Measurements from ENCODE around the gene COL6A3. TPM values are rescaled to one million over a fixed set of nuclear protein-coding genes. Genes with fewer than 3 reads are reported as not detected.
"Not testable (repeated sequence)": the region's sequence is repeated elsewhere in the genome, so short reads cannot be mapped to it uniquely, and the experiment has no call there.

COL6A3 gene
- total RNA-seq, 1 donor from 2014 or later, result 13.1 TPM

- no peak for DNase-seq (ENCODE audit: low spot score)
- intact Hi-C loops (cut with micrococcal nuclease), result no loop called here
- H3K27ac Mint-ChIP-seq, result no peak overlapping the region
- peaks cover 3% of the 10 kb centered on the region for H3K27me3 Mint-ChIP-seq (ENCODE audit: insufficient read depth)
- H3K9me3 Mint-ChIP-seq, result peaks cover 3% of the 10 kb centered on the region
- no peaks in the 10 kb centered on the region for H3K36me3 Mint-ChIP-seq (ENCODE audit: low read depth)
- H3K4me1 Mint-ChIP-seq (ENCODE audit: low read depth), result no peaks in the 10 kb centered on the region
- no peak overlapping the region for H3K4me3 Mint-ChIP-seq
These were observed 105.0 kb downstream of the COL6A3 start for GRCh38 chr2:237309011-237309410.

- Mint-ChIP-seq H3K27me3 (ENCODE audit: insufficient read depth) (peaks cover 3% of the 10 kb centered on the region), H3K4me3 (no peak overlapping the region), H3K27ac (no peak overlapping the region), H3K9me3 (peaks cover 8% of the 10 kb centered on the region), H3K36me3 (ENCODE audit: low read depth) (no peaks in the 10 kb centered on the region), H3K4me1 (ENCODE audit: low read depth) (no peaks in the 10 kb centered on the region)
- no peak for DNase-seq (ENCODE audit: low spot score)
- intact Hi-C loops (cut with micrococcal nuclease), result no loop called here
These were observed 106.5 kb downstream of the COL6A3 start for GRCh38 chr2:237307474-237307873.

- H3K27me3 Mint-ChIP-seq (ENCODE audit: insufficient read depth), result peaks cover 3% of the 10 kb centered on the region
- no peak for DNase-seq (ENCODE audit: low spot score)
- H3K27ac Mint-ChIP-seq, result no peak overlapping the region
- no peak overlapping the region for H3K4me3 Mint-ChIP-seq
- no peaks in the 10 kb centered on the region for H3K36me3 Mint-ChIP-seq (ENCODE audit: low read depth)
- intact Hi-C loops (cut with micrococcal nuclease), result no loop called here
- H3K4me1 Mint-ChIP-seq (ENCODE audit: low read depth), result no peaks in the 10 kb centered on the region
- H3K9me3 Mint-ChIP-seq, result peaks cover 9% of the 10 kb centered on the region
These were observed 107.2 kb downstream of the COL6A3 start for GRCh38 chr2:237306787-237307170.

- Mint-ChIP-seq H3K9me3 (peaks cover 9% of the 10 kb centered on the region), H3K36me3 (ENCODE audit: low read depth) (no peaks in the 10 kb centered on the region), H3K4me3 (no peak overlapping the region), H3K27ac (no peak overlapping the region), H3K4me1 (ENCODE audit: low read depth) (no peaks in the 10 kb centered on the region), H3K27me3 (ENCODE audit: insufficient read depth) (peaks cover 3% of the 10 kb centered on the region)
- intact Hi-C loops (cut with micrococcal nuclease), result no loop called here
- no peak for DNase-seq (ENCODE audit: low spot score)
These were observed 107.7 kb downstream of the COL6A3 start for GRCh38 chr2:237306083-237306786.

GRCh38 chr2:237305579-237305978 is 108.4 kb downstream of the COL6A3 start:
- Mint-ChIP-seq H3K4me1 (ENCODE audit: low read depth) (no peaks in the 10 kb centered on the region), H3K27ac (no peak overlapping the region), H3K4me3 (no peak overlapping the region), H3K36me3 (ENCODE audit: low read depth) (no peaks in the 10 kb centered on the region), H3K9me3 (peaks cover 9% of the 10 kb centered on the region), H3K27me3 (ENCODE audit: insufficient read depth) (peaks cover 3% of the 10 kb centered on the region)
- intact Hi-C loops (cut with micrococcal nuclease), result no loop called here
- DNase-seq (ENCODE audit: low spot score), result no peak

- Mint-ChIP-seq H3K27me3 (ENCODE audit: insufficient read depth) (peaks cover 3% of the 10 kb centered on the region), H3K4me3 (no peak overlapping the region), H3K9me3 (peaks cover 9% of the 10 kb centered on the region), H3K4me1 (ENCODE audit: low read depth) (no peaks in the 10 kb centered on the region), H3K36me3 (ENCODE audit: low read depth) (no peaks in the 10 kb centered on the region), H3K27ac (no peak overlapping the region)
- no peak for DNase-seq (ENCODE audit: low spot score)
- intact Hi-C loops (cut with micrococcal nuclease), result no loop called here
These were observed 109.0 kb downstream of the COL6A3 start for GRCh38 chr2:237304763-237305514.

GRCh38 chr2:237303244-237303643 is 110.7 kb downstream of the COL6A3 start:
- H3K4me3 Mint-ChIP-seq; H3K27ac Mint-ChIP-seq; H3K9me3 Mint-ChIP-seq; intact Hi-C loops (cut with micrococcal nuclease); H3K36me3 Mint-ChIP-seq (ENCODE audit: low read depth); H3K4me1 Mint-ChIP-seq (ENCODE audit: low read depth); DNase-seq (ENCODE audit: low spot score); H3K27me3 Mint-ChIP-seq (ENCODE audit: insufficient read depth): not testable (repeated sequence)

GRCh38 chr2:237301595-237301994 is 112.4 kb downstream of the COL6A3 start:
- no peaks in the 10 kb centered on the region for H3K36me3 Mint-ChIP-seq (ENCODE audit: low read depth)
- peaks cover 3% of the 10 kb centered on the region for H3K27me3 Mint-ChIP-seq (ENCODE audit: insufficient read depth)
- peaks cover 9% of the 10 kb centered on the region for H3K9me3 Mint-ChIP-seq
- no peak overlapping the region for H3K27ac Mint-ChIP-seq
- intact Hi-C loops (cut with micrococcal nuclease), result no loop called here
- DNase-seq (ENCODE audit: low spot score), result no peak
- H3K4me1 Mint-ChIP-seq (ENCODE audit: low read depth), result no peaks in the 10 kb centered on the region
- no peak overlapping the region for H3K4me3 Mint-ChIP-seq

- Mint-ChIP-seq H3K27ac (no peak overlapping the region), H3K9me3 (peaks cover 9% of the 10 kb centered on the region), H3K27me3 (ENCODE audit: insufficient read depth) (peaks cover 5% of the 10 kb centered on the region), H3K4me1 (ENCODE audit: low read depth) (no peaks in the 10 kb centered on the region), H3K36me3 (ENCODE audit: low read depth) (no peaks in the 10 kb centered on the region), H3K4me3 (no peak overlapping the region)
- DNase-seq (ENCODE audit: low spot score), result no peak
- intact Hi-C loops (cut with micrococcal nuclease), result no loop called here
These were observed 113.2 kb downstream of the COL6A3 start for GRCh38 chr2:237300739-237301138.

- H3K4me3 Mint-ChIP-seq, result no peak overlapping the region
- H3K9me3 Mint-ChIP-seq, result peaks cover 5% of the 10 kb centered on the region
- peaks cover 5% of the 10 kb centered on the region for H3K27me3 Mint-ChIP-seq (ENCODE audit: insufficient read depth)
- no peak overlapping the region for H3K27ac Mint-ChIP-seq
- no peak for DNase-seq (ENCODE audit: low spot score)
- intact Hi-C loops (cut with micrococcal nuclease), result no loop called here
- no peaks in the 10 kb centered on the region for H3K4me1 Mint-ChIP-seq (ENCODE audit: low read depth)
- no peaks in the 10 kb centered on the region for H3K36me3 Mint-ChIP-seq (ENCODE audit: low read depth)
These were observed 114.1 kb downstream of the COL6A3 start for GRCh38 chr2:237299906-237300305.

- Mint-ChIP-seq H3K4me3 (no peak overlapping the region), H3K27ac (no peak overlapping the region), H3K4me1 (ENCODE audit: low read depth) (peaks cover 5% of the 10 kb centered on the region), H3K9me3 (peaks cover 5% of the 10 kb centered on the region), H3K36me3 (ENCODE audit: low read depth) (no peaks in the 10 kb centered on the region), H3K27me3 (ENCODE audit: insufficient read depth) (peaks cover 10% of the 10 kb centered on the region)
- intact Hi-C loops (cut with micrococcal nuclease), result no loop called here
- DNase-seq (ENCODE audit: low spot score), result no peak
These were observed 115.5 kb downstream of the COL6A3 start for GRCh38 chr2:237298151-237299118.

- intact Hi-C loops (cut with micrococcal nuclease), result no loop called here
- Mint-ChIP-seq H3K27ac (no peak overlapping the region), H3K4me1 (ENCODE audit: low read depth) (peaks cover 5% of the 10 kb centered on the region), H3K4me3 (no peak overlapping the region), H3K9me3 (peaks cover 2% of the 10 kb centered on the region), H3K27me3 (ENCODE audit: insufficient read depth) (peaks cover 15% of the 10 kb centered on the region), H3K36me3 (ENCODE audit: low read depth) (no peaks in the 10 kb centered on the region)
- DNase-seq (ENCODE audit: low spot score), result no peak
These were observed 116.4 kb downstream of the COL6A3 start for GRCh38 chr2:237297421-237298150.

All from activated T-helper 1 cell treated with anti-CD3 and anti-CD28 coated beads, Interleukin-12 subunit alpha, Interleukin-12 subunit beta, Interleukin-2, Interleukin-4 antibody, amounts not matched to agents 30 ng/mL and 10 ng/mL and 1 ng/mL, durations not matched to agents 14 hours and 24 hours and 36 hours (primary cell).